Activated CD4-positive, alpha-beta memory T cell treated with anti-CD3 and anti-CD28 coated beads for 36 hours (primary cell): ENCODE data around the gene MYO7A. TPM values are rescaled to one million over a fixed set of nuclear protein-coding genes. Genes with fewer than 3 reads are reported as not detected.

Source experiments
- CTCF ChIA-PET: fragments of 350-600 bp; sonication (Branson Sonifier 250); formaldehyde crosslinking; loops from one replicate; lab custom pipeline; 2021; ENCODE audit warnings: antibody characterized with exemption, inconsistent platforms; lab: Charles Lee
- POLR2A ChIA-PET: fragments of 350-600 bp; sonication (Branson Sonifier 250); formaldehyde crosslinking; loops from one replicate; lab custom pipeline; 2021; ENCODE audit warnings: antibody characterized with exemption; lab: Charles Lee
- DNase-seq: peaks from one replicate; pipeline ENCODE4 v3.0.0-alpha.2; 2020
- H3K27ac Mint-ChIP-seq: one replicate; pipeline ENCODE4 v1.8.0; 2021; ENCODE audit warnings: mixed read lengths
- H3K27me3 Mint-ChIP-seq: one replicate; pipeline ENCODE4 v1.8.0; 2021; ENCODE audit warnings: mixed read lengths
- H3K36me3 Mint-ChIP-seq: one replicate; pipeline ENCODE4 v1.8.0; 2021; ENCODE audit warnings: mixed read lengths
- H3K4me1 Mint-ChIP-seq: one replicate; pipeline ENCODE4 v1.8.0; 2021; ENCODE audit warnings: low read depth, mixed read lengths
- H3K4me3 Mint-ChIP-seq: one replicate; pipeline ENCODE4 v1.8.0; 2021; ENCODE audit warnings: mild to moderate bottlenecking, mixed read lengths
- H3K9me3 Mint-ChIP-seq: one replicate; pipeline ENCODE4 v1.8.0; 2021; ENCODE audit warnings: mixed read lengths
- intact Hi-C: fragments of 100-400 bp; cut with micrococcal nuclease; formaldehyde crosslinking; loops from one replicate; pipeline ENCODE4 v1.15.1; 2023
- total RNA-seq, 2 experiments: library from RNA; stranded (reverse); gene quantifications; one replicate each; pipeline ENCODE4 v1.2.3, GENCODE V29; 2021

MYO7A gene
- total RNA-seq, 2 experiments from 2014 or later: 0.29 to 0.38 TPM

DNA sequence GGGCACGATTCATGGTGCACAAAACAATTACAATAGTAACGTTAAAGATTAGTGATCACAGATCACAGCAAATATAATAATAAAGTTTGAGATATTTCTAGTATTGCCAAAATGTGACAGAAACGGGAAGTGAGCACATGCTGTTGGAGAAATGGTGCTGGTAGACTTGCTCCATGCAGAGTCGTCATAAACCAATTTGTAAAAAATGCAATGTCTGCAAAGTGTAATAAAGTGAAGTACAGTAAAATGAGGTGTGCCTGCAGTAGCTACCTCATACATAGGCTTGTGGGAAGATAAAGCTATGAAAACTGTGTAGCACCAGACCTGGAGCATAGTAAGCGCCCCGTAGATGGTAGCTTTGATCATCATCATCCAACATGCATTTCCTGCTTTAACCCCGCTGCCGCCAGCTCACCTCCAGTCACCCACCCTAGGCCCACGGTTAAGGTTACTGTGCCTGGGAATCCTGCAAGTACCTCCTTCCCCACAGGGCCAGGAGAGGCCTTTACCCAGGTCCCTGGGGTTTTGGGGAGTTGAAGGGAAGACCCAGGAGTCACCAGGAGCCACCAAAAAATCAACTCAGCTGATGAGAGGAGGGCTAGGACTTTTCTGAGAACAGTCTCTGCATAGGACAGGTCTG lies 59.2 kb downstream of the MYO7A start:
- Mint-ChIP-seq H3K9me3 (no peaks in the 10 kb centered on the region), H3K4me3 (no peak overlapping the region), H3K27me3 (no peaks in the 10 kb centered on the region), H3K27ac (no peak overlapping the region), H3K4me1 (peaks cover 5% of the 10 kb centered on the region), H3K36me3 (no peaks in the 10 kb centered on the region)
- DNase-seq: no peak
- POLR2A ChIA-PET: interaction anchor here (0.6 to 1.9 kb wide), 2 partner anchors 60 to 98 kb away, joined by 3 to 4 read pairs; no protein-coding TSS in a partner anchor
- intact Hi-C loops: loop anchor here (5.0 kb wide), 2 partner anchors 35 to 140 kb away; no protein-coding TSS in a partner anchor
- CTCF ChIA-PET: interaction anchor here (0.9 to 6.5 kb wide), 16 partner anchors 8 to 432 kb away, joined by 3 to 149 read pairs (median 4); partner anchors contain the start of gene MYO7A

DNA sequence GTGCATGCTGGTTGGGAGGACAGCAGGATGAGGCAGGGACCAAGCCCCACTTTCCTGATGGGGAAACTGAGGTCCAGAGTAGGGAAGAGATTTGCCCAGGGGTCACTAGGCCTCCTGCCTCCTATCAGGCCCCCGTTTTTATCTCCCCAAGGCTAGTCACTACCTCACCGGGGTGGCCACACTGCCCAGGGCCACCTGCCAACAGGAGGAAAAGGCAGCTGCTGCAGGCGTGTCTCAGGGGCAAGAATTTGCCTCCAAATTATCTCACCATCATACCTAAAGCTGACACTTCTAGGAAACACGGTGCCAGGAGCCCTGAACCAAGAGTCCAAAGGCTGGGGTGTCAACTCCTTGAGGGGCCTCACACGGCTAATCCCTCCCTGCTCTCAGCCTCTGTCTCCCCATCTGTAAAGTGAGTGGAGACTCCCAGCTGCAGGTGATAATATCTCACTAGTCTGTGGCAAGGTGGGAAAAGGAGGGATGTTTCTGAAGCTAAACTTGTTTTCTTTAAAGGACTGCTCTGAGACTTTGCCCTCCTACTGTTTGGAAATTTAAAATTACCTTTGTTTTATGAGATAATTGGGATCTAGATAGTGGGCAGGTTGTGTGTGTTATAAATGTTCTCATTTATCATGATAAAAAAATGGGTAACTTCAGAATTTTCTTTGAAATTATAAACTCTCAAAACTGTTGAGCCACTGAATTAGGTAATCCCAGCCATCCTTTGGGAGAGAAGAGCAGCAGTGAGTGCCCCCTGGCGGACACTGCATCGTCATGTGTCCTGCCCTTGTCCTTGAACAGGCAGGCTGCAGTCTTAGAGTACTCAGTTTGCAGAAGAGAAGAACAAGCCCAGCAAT lies 60.0 kb downstream of the MYO7A start:
- Mint-ChIP-seq H3K27me3 (no peaks in the 10 kb centered on the region), H3K9me3 (no peaks in the 10 kb centered on the region), H3K4me1 (peaks cover 5% of the 10 kb centered on the region), H3K4me3 (no peak overlapping the region), H3K27ac (no peak overlapping the region), H3K36me3 (no peaks in the 10 kb centered on the region)
- ChIA-PET CTCF (interaction anchor here (0.5 to 6.5 kb wide), 21 partner anchors 8 to 441 kb away, joined by 3 to 149 read pairs (median 4); partner anchors contain the start of gene MYO7A), POLR2A (interaction anchor here (1.9 kb wide), 1 partner anchor 61 kb away, joined by 4 read pairs; no protein-coding TSS in a partner anchor)
- intact Hi-C loops: loop anchor here (1.0 to 5.0 kb wide), 3 partner anchors 36 to 141 kb away; no protein-coding TSS in a partner anchor
- DNase-seq: peak; percentile 82

DNA sequence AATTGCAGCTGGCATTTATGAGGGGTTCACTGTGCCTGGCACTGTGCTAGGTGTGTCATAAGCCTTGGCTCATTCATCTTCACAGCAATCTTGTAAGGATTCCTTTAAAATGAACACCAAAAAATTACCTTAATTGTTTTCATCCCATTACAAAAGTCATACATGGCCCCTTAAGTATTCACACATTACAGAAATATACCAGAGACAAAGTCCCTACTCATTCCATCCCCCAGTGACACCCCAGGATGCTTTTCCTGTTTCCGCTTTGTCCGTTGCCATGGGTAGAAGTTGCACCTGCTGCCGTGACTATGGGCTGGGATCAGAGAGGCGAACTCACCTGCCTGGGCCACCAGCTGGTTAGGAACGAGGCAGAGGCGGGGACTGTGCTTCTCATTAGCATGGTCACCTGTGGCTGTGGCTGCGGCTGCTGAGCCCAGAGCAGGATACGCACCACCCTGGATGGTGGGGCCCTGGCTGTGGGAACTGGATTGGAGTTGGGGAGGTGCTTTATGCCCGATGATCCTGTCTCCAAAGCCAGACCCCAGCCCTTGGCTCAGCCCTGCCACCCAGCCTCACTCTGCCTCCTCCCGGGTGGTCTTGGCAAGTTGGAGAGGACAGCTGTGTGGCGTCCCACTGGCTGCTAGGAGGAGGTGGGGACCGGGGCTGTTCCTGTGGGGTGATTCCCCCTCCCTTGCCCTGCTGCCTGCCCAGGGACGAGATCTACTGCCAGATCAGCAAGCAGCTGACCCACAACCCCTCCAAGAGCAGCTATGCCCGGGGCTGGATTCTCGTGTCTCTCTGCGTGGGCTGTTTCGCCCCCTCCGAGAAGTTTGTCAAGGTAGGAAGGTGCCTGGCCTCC lies 60.8 kb downstream of the MYO7A start:
- POLR2A ChIA-PET: no interaction called here
- Mint-ChIP-seq H3K4me3 (no peak overlapping the region), H3K4me1 (peaks cover 5% of the 10 kb centered on the region), H3K36me3 (no peaks in the 10 kb centered on the region), H3K27ac (no peak overlapping the region), H3K27me3 (no peaks in the 10 kb centered on the region), H3K9me3 (no peaks in the 10 kb centered on the region)
- intact Hi-C loops: loop anchor here (1.0 to 5.0 kb wide), 3 partner anchors 37 to 142 kb away; no protein-coding TSS in a partner anchor
- CTCF ChIA-PET: interaction anchor here (0.5 to 6.5 kb wide), 17 partner anchors 10 to 442 kb away, joined by 3 to 149 read pairs (median 4); partner anchors contain the start of gene MYO7A
- DNase-seq: no peak

DNA sequence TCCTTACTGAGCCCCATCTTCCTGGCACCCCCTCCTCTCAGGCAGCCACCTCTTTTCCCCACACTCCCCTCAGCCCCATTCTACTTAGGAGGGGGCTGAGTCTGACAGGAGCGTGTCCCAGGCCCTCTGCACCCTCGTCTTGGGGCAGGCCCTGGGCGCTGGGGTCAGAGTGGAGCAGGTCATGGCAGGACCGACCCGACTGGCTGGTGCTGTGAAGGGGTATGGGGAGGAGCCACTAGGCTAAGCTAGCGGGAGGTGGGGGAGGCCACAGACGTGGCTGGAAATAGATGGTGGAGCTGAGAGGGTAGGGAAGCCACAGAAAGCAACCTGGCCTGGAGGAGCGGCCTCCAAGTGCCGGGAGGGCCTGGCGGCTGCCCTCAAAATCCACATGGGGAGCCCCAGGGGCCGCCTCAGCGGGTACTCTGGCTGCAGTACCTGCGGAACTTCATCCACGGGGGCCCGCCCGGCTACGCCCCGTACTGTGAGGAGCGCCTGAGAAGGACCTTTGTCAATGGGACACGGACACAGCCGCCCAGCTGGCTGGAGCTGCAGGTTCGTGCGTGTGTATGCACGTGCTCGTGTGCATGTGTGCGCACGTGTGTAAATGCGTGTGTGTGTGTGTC lies 61.7 kb downstream of the MYO7A start:
- H3K27me3 Mint-ChIP-seq: no peaks in the 10 kb centered on the region
- no peak for DNase-seq
- CTCF ChIA-PET: interaction anchor here (0.8 to 6.5 kb wide), 7 partner anchors 11 to 359 kb away, joined by 3 to 149 read pairs (median 5); partner anchors contain the start of gene MYO7A
- H3K4me1 Mint-ChIP-seq: peaks cover 5% of the 10 kb centered on the region
- POLR2A ChIA-PET: no interaction called here
- H3K27ac Mint-ChIP-seq: no peak overlapping the region
- H3K4me3 Mint-ChIP-seq: no peak overlapping the region
- intact Hi-C loops: loop anchor here (5.0 kb wide), 2 partner anchors 37 to 142 kb away; no protein-coding TSS in a partner anchor
- no peaks in the 10 kb centered on the region for H3K36me3 Mint-ChIP-seq
- H3K9me3 Mint-ChIP-seq: no peaks in the 10 kb centered on the region

DNA sequence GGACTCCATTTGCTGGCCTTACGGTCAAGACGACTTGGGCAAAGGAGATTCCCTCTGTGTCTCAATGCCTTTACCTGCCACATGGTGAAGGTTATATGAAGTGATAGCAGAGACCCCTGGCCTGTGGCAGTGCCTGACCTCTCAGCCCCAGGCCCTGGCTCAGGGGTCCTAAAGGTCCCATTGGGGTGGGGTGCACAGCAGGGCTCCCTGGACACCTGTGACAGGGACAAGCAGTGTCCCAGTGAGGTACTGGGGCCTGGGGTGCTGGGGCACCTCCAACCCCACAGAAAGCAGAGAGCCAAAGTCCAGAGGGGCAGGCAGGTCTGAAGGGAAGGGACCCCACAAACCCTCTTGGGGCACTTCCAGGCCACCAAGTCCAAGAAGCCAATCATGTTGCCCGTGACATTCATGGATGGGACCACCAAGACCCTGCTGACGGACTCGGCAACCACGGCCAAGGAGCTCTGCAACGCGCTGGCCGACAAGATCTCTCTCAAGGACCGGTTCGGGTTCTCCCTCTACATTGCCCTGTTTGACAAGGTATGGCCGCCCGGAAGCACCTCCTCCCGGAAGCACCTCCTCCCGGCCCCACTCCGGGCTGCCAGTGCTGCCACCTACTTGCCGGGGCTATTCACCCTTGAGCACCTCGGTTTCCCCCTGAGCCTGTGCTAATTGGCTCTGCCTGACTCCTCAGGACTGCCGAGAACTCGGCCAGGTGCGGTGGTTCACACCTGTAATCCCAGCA lies 62.5 kb downstream of the MYO7A start:
- Mint-ChIP-seq H3K4me1 (peaks cover 5% of the 10 kb centered on the region), H3K4me3 (no peak overlapping the region), H3K27ac (no peak overlapping the region), H3K36me3 (no peaks in the 10 kb centered on the region), H3K9me3 (no peaks in the 10 kb centered on the region), H3K27me3 (no peaks in the 10 kb centered on the region)
- ChIA-PET CTCF (interaction anchor here (1.3 to 6.5 kb wide), 2 partner anchors 62 to 358 kb away, joined by 3 to 149 read pairs; partner anchors contain the start of gene MYO7A), POLR2A (no interaction called here)
- DNase-seq: no peak
- intact Hi-C loops: no loop called here

DNA sequence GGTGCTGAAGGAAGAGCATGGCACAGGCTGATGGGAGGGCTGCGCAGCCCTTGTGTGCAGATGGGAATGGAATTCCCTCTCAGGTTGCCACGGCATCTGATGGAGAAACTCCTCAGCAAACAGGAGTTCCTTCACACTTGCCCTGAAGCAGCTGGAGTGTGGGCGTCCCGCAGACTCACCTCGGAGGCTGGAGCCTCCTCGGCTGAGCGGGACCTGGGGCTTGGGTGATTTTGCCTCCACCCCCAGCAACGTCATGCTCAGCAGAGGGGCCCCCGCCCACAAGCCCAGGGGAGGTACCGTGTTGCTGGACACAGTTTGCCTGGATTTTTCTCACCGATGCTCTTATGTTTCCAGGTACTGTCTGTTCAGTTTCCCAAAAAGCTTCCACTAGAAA lies 63.4 kb downstream of the MYO7A start:
- CTCF ChIA-PET: interaction anchor here (6.5 kb wide), 1 partner anchor 63 kb away, joined by 149 read pairs; the partner anchor contains the start of gene MYO7A
- no peak overlapping the region for H3K4me3 Mint-ChIP-seq

DNA sequence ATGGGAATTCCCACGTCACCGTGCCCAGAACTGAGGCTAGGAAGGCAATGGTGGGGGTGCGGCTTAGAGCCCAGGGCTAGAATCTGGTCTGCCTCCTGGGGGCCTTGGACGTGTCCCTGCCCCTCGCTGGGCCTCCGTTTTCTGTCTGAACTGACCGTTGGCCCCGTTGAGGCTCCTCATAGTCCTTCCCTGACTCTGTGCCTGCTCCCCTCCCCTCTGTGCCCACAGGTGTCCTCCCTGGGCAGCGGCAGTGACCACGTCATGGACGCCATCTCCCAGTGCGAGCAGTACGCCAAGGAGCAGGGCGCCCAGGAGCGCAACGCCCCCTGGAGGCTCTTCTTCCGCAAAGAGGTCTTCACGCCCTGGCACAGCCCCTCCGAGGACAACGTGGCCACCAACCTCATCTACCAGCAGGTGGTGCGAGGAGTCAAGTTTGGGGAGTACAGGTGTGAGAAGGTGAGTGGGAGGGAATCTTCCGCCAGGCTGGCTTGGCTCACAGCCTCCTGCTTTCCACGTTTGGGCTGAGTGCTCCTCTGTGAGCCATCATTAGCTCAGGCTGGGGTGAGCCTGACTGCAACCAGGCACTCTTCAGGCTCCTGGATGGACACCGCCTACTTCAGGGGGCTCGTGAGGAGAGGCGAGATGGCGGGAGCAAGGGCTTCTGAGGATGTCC lies 63.9 kb downstream of the MYO7A start:
- POLR2A ChIA-PET: no interaction called here
- no peaks in the 10 kb centered on the region for H3K9me3 Mint-ChIP-seq
- no peak overlapping the region for H3K4me3 Mint-ChIP-seq
- peaks cover 3% of the 10 kb centered on the region for H3K4me1 Mint-ChIP-seq
- intact Hi-C loops: loop anchor here (1.0 kb wide), 1 partner anchor 356 kb away; no protein-coding TSS in a partner anchor
- no peak overlapping the region for H3K27ac Mint-ChIP-seq
- DNase-seq: peak; percentile 77
- CTCF ChIA-PET: interaction anchor here (0.7 to 6.5 kb wide), 5 partner anchors 26 to 410 kb away, joined by 3 to 149 read pairs (median 4); partner anchors contain the start of gene MYO7A
- no peaks in the 10 kb centered on the region for H3K27me3 Mint-ChIP-seq
- no peaks in the 10 kb centered on the region for H3K36me3 Mint-ChIP-seq

More for the DNA sequence above, 63.4 kb downstream of the MYO7A start:
- no peaks in the 10 kb centered on the region for H3K9me3 Mint-ChIP-seq
- intact Hi-C loops: no loop called here
- POLR2A ChIA-PET: no interaction called here
- H3K27me3 Mint-ChIP-seq: no peaks in the 10 kb centered on the region
- no peak overlapping the region for H3K27ac Mint-ChIP-seq
- peaks cover 5% of the 10 kb centered on the region for H3K4me1 Mint-ChIP-seq
- no peaks in the 10 kb centered on the region for H3K36me3 Mint-ChIP-seq
- DNase-seq: no peak

DNA sequence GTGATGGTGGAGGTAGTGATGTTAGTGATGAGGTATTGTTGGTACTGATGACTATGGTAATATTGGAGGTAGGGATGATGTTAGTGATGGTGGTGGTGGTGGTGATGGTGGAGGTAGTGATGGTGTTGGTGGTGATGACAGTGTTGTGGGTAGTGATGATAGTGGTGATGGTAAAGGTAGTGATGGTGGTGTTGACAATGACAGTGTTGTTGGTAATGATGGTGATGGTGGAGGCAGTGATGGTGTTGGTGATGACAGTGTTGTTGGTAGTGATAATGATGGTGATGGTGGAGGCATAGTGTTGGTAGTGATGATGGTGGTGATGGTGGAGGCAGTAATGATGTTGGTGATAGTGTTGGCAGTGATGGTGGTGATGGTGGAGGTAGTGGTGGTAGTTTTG lies 65.1 kb downstream of the MYO7A start:
- CTCF ChIA-PET: interaction anchor here (1.0 to 1.1 kb wide), 3 partner anchors 27 to 355 kb away, joined by 3 to 6 read pairs (median 3); no protein-coding TSS in a partner anchor
- H3K36me3 Mint-ChIP-seq: no peaks in the 10 kb centered on the region
- no peak overlapping the region for H3K27ac Mint-ChIP-seq
- POLR2A ChIA-PET: no interaction called here
- no peak overlapping the region for H3K4me3 Mint-ChIP-seq
- H3K27me3 Mint-ChIP-seq: no peaks in the 10 kb centered on the region
- no peaks in the 10 kb centered on the region for H3K9me3 Mint-ChIP-seq
- intact Hi-C loops: no loop called here
- no peaks in the 10 kb centered on the region for H3K4me1 Mint-ChIP-seq
- DNase-seq: no peak

DNA sequence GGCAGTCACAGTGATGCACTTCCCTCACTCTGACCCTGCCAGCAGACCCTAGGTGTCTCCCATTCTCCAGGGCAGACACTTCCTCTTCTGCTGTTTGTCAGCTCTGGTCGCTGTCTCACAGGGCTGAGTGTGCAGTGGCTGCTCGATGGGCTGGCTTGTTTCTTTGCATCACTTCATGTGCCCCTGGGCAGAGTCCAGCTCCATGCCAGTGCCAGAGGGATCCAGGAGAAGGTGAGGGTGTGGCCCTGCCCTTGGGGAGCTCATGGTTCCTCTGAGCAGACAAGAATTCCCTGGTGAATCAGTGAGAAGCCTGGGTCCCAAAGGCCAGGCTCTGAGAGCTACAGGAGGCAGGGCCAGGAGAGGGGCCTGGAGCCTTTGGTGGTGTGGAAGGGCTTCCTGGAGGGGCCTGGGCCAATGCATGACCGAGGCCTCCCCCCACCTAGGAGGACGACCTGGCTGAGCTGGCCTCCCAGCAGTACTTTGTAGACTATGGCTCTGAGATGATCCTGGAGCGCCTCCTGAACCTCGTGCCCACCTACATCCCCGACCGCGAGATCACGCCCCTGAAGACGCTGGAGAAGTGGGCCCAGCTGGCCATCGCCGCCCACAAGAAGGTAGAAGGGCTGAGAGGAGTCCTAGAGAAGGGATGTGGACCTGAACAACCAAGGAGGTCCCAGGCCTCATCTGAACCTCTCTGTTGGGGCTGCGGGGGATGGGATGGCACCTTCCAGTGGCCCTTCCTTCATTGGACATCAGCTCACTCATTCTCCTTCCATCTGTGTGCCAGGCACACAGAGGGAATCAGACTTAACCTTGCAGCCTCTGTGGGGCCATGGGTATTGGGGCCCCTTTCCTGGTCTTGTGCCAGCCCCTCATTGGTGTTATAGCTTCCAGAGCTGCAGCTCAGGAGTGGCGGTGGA lies 66.1 kb downstream of the MYO7A start:
- H3K36me3 Mint-ChIP-seq: no peaks in the 10 kb centered on the region
- no peaks in the 10 kb centered on the region for H3K27me3 Mint-ChIP-seq
- no peak for DNase-seq
- H3K9me3 Mint-ChIP-seq: no peaks in the 10 kb centered on the region
- intact Hi-C loops: no loop called here
- ChIA-PET CTCF (interaction anchor here (0.6 to 2.1 kb wide), 4 partner anchors 67 to 425 kb away, joined by 3 to 8 read pairs (median 4); no protein-coding TSS in a partner anchor), POLR2A (no interaction called here)
- H3K4me3 Mint-ChIP-seq: no peak overlapping the region
- H3K27ac Mint-ChIP-seq: no peak overlapping the region
- H3K4me1 Mint-ChIP-seq: no peaks in the 10 kb centered on the region
